ENCODE measurements around the gene PDCD5. TPM values are rescaled to one million over a fixed set of nuclear protein-coding genes. Genes with fewer than 3 reads are reported as not detected.
"Not testable (repeated sequence)": the region's sequence is repeated elsewhere in the genome, so short reads cannot be mapped to it uniquely, and the experiment has no call there.

PDCD5 gene, protein sequence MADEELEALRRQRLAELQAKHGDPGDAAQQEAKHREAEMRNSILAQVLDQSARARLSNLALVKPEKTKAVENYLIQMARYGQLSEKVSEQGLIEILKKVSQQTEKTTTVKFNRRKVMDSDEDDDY
- 10 to 100 TPM; 71.8 to 80.9 TPM for total RNA-seq

DNA sequence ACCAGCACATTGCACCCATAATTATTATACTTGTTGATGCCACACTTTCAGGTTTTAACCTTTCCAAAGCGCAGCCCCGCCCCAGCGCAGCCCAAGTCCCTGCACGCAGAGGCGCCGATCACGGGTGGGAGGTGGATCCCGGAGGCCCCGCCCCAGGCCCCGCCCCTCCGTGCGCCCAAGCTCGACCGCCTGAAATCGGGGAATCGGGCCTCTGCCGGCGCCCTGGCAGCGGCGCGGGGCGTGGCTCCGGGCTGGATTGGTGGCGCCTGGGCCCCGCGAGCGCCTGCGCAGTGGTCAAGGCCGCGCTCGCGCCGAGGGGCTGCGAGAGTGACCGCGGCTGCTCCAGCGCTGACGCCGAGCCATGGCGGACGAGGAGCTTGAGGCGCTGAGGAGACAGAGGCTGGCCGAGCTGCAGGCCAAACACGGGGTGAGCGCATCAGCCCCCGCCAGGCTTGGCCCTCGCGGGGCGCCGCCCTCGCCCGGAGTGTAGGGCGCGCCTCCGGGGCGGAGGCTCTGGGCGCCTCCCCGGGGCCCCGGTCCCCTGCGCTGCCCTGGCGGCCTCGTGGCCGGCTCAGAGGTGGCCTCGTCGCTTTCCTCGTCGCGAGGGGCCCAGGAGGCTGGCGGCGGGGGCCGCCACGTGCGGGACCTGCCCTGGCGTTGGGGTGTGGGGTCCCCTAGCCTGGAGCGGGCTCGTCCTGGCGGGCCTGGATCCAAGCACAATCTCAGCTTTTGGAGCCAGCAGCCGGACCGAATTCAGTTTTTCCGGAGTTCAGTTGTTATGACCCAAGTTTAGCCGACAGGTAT lies at the start of gene PDCD5:
Gene PDCD5 (plus strand): TSS at position 290 of the 804 bp plus-strand sequence. CDS start 72 bp downstream, at position 362.
- Mint-ChIP-seq H3K4me1 (ENCODE audit: low read depth in 2 of 2) (peaks cover 13 to 16% of the 10 kb centered on the region in 2 donors), H3K4me3 (peak within 1 kb of the TSS; percentile 96), H3K27ac (peak within 1 kb of the TSS; percentile 38 to 81), H3K27me3 (peaks cover 3 to 5% of the 10 kb centered on the region in 2 donors), H3K9me3 (no peaks in the 10 kb centered on the region), H3K36me3 (peaks cover 14% of the 10 kb centered on the region)
- ATAC-seq (peak; percentile 98 to 99), DNase-seq (ENCODE audit: low spot score) (peak; percentile 95)

DNA sequence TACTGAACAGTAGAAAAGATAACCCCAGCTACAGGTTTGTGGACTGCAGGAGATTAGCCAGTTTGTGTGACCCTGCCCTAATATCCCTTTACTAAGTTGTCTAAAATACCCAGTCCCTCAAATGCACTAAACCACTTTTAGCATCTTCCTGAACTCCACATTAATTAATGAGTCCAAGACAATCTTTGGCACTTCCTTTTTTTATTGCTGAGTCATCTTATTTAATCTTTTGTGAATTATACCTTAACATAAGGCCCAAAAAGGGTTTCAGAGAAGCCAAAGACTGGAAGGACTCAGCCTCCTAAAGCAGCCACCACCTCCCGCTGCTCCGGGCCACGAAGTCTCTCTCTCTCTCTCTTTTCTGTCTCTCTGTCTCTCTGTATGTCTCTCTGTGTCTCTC lies 48.8 kb upstream of the PDCD5 start:
- H3K27ac Mint-ChIP-seq = no peak overlapping the region
- ATAC-seq (no peak), DNase-seq (ENCODE audit: low spot score) (no peak)
- H3K36me3 Mint-ChIP-seq = no peaks in the 10 kb centered on the region
- no peaks in the 10 kb centered on the region for H3K27me3 Mint-ChIP-seq
- H3K4me3 Mint-ChIP-seq = no peak overlapping the region
- H3K4me1 Mint-ChIP-seq (ENCODE audit: low read depth in 2 of 2) = peaks cover 0 to 6% of the 10 kb centered on the region in 2 donors
- no peaks in the 10 kb centered on the region for H3K9me3 Mint-ChIP-seq

DNA sequence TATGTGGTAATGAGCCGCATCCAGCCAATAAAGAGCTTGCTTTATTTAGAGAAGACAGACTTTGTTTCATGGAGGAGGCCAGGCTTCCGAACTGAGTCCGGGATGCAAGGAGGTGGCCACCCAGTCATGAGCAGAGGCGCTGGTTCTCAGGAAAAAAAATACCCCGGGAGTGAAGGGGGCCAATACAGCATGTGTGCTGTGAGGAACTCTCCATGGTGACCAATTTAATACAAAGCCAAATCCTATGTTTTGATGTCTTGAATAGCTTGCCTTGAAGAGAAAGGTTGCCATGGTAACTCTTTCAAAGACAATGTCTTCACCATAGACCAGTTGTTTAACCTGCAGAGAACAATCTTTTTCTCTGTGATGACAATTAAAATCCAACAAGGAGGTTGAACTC lies 43.4 kb upstream of the PDCD5 start:
- Mint-ChIP-seq H3K4me3 (no peak overlapping the region), H3K27me3 (peaks cover 0 to 5% of the 10 kb centered on the region in 2 donors), H3K36me3 (peaks cover 8% of the 10 kb centered on the region), H3K9me3 (peaks cover 8% of the 10 kb centered on the region), H3K4me1 (ENCODE audit: low read depth in 2 of 2) (peaks cover 11 to 13% of the 10 kb centered on the region in 2 donors), H3K27ac (no peak overlapping the region)
- no peak for DNase-seq (ENCODE audit: low spot score)
- ATAC-seq = no peak

DNA sequence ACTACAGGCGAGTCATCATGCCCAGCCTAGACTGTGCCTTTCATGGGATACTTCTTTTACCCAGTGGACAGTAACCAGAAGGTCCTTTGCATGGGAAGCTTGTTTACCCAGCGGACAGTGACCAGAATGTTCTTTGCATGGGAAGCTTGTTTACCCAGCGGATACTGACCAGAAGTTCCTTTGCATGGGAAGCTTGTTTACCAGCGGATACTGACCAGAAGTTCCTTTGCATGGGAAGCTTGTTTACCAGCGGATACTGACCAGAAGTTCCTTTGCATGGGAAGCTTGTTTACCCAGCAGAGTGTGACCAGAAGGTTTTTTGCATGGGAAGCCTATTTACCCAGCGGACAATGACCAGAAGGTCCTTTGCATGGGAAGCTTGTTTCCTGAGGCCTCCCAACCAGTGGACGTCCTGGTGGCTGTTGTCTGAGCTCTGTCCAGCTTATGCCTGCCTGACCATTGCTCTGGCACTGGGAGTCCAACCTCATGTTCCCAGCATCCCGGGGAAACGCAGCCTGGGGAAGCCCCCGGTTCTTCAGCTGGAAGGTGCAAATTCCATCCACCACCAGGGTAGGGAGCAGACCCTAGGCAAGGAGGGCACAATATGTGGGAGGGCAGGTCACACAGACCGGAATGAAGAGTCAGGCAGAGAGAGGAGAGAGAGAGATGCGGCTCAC lies 41.6 kb upstream of the PDCD5 start:
- H3K27me3 Mint-ChIP-seq = peaks cover 0 to 5% of the 10 kb centered on the region in 2 donors
- H3K4me3 Mint-ChIP-seq = no peak overlapping the region
- H3K36me3 Mint-ChIP-seq = peaks cover 8% of the 10 kb centered on the region
- H3K27ac Mint-ChIP-seq = no peak overlapping the region
- no peak for DNase-seq (ENCODE audit: low spot score)
- peaks cover 10 to 11% of the 10 kb centered on the region in 2 donors for H3K4me1 Mint-ChIP-seq (ENCODE audit: low read depth in 2 of 2)
- no peak for ATAC-seq
- peaks cover 8% of the 10 kb centered on the region for H3K9me3 Mint-ChIP-seq

DNA sequence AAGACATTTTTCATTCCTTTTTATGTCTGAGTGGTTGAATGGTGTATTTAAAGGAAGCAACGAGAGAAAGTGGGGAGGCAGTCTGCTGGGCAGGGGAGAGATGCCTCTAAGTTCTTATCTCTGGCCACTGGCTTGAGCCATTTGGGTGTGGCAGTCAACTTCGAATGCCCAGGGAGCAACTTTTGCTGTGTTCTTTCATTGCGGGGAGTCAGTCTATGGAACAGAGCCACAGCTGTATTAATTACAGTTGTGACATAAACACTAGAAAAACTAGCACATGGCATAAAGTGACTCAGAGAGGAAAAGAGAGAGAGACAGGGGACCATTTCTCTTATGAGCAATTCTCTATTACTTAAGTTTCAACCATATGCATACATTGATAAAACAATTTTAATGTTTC lies 40.4 kb upstream of the PDCD5 start:
- no peak for ATAC-seq

DNA sequence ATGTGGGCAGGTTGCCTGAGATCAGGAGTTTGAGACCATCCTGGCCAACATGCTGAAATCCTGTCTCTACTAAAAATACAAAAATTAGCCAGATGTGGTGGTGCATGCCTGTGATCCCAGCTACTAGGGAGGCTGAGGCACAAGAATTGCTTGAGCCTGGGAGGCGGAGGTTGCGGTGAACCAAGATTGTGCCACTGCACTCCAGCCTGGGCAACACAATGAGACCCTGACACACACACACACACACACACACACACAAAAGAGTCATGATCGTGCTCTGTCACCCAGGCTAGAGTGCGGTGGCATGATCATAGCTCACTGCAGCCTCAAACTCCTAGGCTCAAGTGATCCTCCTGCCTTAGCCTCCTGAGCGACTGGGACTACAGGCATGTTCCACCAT lies 39.6 kb upstream of the PDCD5 start:
- not testable (repeated sequence) for H3K36me3 Mint-ChIP-seq; H3K27ac Mint-ChIP-seq; H3K9me3 Mint-ChIP-seq; H3K4me3 Mint-ChIP-seq; DNase-seq (ENCODE audit: low spot score); H3K27me3 Mint-ChIP-seq; ATAC-seq
- peaks cover 10 to 11% of the 10 kb centered on the region in 2 donors for H3K4me1 Mint-ChIP-seq (ENCODE audit: low read depth in 2 of 2)

More for the DNA sequence above, 40.4 kb upstream of the PDCD5 start:
- H3K27me3 Mint-ChIP-seq = peaks cover 0 to 5% of the 10 kb centered on the region in 2 donors
- H3K4me1 Mint-ChIP-seq (ENCODE audit: low read depth in 2 of 2) = peaks cover 10 to 11% of the 10 kb centered on the region in 2 donors
- peaks cover 8% of the 10 kb centered on the region for H3K9me3 Mint-ChIP-seq
- H3K4me3 Mint-ChIP-seq = no peak overlapping the region
- DNase-seq (ENCODE audit: low spot score) = no peak
- H3K36me3 Mint-ChIP-seq = peaks cover 8% of the 10 kb centered on the region
- no peak overlapping the region for H3K27ac Mint-ChIP-seq

DNA sequence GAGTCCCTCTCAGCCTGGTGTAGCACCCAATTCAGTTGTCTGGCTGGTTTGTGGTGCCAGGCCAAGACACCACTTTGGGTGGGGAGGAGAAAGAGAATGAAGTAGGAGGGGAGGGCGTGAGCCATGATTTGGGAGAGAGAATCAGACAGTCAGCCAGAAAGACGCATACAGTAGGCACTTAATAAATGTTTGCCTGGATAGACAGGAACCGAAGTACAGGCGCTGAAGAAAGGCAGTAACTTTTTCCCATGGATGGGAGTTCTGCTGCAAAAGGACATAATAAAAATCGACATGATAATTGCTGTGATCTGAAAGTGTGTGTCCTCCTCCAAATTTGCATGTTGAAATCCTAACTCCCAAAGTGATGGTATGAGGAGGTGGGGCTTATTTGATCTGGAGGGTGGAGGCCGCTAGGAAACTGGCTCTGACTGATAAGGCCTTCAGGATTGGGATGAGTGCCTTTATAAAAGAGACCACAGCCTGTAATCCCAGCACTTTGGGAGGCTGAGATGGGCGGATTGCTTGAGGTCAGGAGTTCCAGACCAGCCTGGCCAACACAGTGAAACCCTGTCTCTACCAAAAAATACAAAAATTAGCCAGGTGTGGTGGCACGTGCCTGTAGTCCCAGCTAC lies 38.4 kb upstream of the PDCD5 start:
- no peak for ATAC-seq
- H3K4me3 Mint-ChIP-seq = no peak overlapping the region

DNA sequence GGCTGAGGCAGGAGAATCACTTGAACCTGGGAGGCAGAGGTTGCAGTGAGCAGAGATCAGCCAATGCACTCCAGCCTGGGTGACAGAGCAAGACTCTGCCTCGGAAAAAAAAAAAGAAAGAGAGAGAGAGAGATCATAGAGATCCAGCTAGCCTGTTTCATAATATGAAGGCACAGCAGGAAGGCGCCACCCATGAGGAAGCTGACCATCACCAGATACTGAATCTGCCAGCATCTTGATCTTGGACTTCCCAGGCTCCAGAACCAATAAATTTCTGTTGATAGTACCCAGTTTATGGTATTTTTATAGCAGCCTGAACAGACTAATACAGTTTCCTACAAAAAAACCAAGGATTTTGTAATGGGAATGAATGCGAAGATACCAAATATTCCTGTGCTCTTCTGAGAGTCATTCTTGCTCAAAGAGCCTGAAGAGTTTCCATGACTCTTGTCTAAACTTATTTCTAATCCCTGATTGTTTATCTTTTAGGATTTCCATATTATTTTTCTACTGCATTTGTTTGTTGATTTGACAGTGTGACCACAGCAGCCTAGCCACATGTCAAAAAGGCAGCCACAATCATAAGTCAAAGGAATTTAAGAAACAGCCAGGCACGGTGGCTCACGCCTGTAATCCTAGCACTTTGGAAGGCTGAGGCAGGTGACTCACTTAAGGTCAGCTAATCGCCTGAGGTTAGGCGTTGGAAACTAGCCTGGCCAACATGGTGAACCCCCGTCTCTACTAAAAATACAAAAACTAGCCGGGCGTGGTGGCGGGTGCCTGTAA lies 37.7 kb upstream of the PDCD5 start:
- Mint-ChIP-seq H3K4me3 (no peak overlapping the region), H3K27ac (no peak overlapping the region), H3K27me3 (peaks cover 0 to 5% of the 10 kb centered on the region in 2 donors), H3K9me3 (peaks cover 5% of the 10 kb centered on the region), H3K4me1 (ENCODE audit: low read depth in 2 of 2) (peaks cover 6% of the 10 kb centered on the region in 2 donors), H3K36me3 (peaks cover 5% of the 10 kb centered on the region)
- no peak for DNase-seq (ENCODE audit: low spot score)
- ATAC-seq = no peak

More for the DNA sequence above, 38.4 kb upstream of the PDCD5 start:
- H3K27ac Mint-ChIP-seq = no peak overlapping the region
- DNase-seq (ENCODE audit: low spot score) = no peak
- H3K4me1 Mint-ChIP-seq (ENCODE audit: low read depth in 2 of 2) = peaks cover 10 to 11% of the 10 kb centered on the region in 2 donors
- peaks cover 8% of the 10 kb centered on the region for H3K36me3 Mint-ChIP-seq
- peaks cover 0 to 5% of the 10 kb centered on the region in 2 donors for H3K27me3 Mint-ChIP-seq
- H3K9me3 Mint-ChIP-seq = peaks cover 8% of the 10 kb centered on the region

DNA sequence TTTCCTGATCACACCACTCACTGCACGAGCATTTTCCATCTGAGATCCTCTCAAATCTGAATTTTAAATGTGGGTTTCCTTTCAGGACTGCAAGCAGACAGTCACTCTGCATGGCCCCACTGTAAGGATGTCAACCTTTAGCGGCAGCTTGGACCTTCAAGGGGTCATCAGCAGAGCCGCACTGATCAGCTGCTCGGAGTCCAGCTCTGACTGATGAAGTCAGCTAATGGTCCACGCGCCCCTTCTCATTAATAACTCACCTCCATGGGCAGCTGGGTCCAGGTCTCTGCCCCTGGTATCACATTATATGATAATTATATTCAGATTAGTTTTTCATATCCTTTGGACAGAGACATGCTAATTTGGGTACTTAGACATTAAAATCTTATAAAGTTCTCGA lies 36.1 kb upstream of the PDCD5 start:
- H3K4me1 Mint-ChIP-seq (ENCODE audit: low read depth in 2 of 2) = no peaks in the 10 kb centered on the region
- H3K9me3 Mint-ChIP-seq = no peaks in the 10 kb centered on the region
- H3K4me3 Mint-ChIP-seq = no peak overlapping the region
- H3K27me3 Mint-ChIP-seq = peaks cover 0 to 5% of the 10 kb centered on the region in 2 donors
- no peak overlapping the region for H3K27ac Mint-ChIP-seq
- no peaks in the 10 kb centered on the region for H3K36me3 Mint-ChIP-seq
- ATAC-seq (no peak), DNase-seq (ENCODE audit: low spot score) (no peak)

DNA sequence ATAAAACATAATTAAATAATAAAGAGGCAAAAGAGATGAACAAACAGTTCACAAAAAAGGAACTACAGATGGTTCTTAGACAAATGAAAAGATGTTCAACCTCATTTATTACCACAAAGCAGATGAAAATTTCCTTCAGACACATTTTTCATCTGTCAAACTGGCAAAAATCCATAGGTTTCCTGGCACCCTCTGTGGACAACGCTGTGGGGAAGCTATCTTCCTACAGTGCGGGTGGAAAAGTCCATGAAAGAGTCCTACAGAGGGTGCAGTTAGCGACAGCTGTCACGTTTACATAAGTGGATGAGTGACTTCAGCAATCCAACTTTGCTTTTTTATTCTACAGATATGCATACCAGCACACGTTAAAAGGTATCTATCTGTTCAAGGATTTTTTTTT lies 30.3 kb upstream of the PDCD5 start:
- H3K4me3 Mint-ChIP-seq = no peak overlapping the region
- no peak for DNase-seq (ENCODE audit: low spot score)
- no peaks in the 10 kb centered on the region for H3K36me3 Mint-ChIP-seq
- H3K27ac Mint-ChIP-seq = no peak overlapping the region
- no peaks in the 10 kb centered on the region for H3K9me3 Mint-ChIP-seq
- no peaks in the 10 kb centered on the region for H3K4me1 Mint-ChIP-seq (ENCODE audit: low read depth in 2 of 2)
- H3K27me3 Mint-ChIP-seq = no peaks in the 10 kb centered on the region
- no peak for ATAC-seq

DNA sequence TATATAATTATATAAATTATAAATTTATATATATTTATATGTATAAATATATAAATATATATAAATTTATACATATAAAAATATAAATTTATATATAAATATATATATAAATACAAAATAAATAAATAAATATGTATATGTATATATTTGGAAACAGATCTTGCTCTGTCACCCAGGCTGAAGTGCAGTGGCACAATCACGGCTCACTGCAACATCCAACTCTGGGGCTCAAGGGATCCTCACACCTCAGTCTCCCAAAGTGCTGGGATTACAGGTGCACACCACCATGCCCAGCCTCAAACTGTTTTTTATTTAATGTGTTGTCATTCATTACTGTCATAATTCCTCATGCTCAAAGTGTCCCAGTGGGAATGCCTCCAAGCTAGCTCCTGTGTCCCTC lies 25.2 kb upstream of the PDCD5 start:
- Mint-ChIP-seq H3K27ac (no peak overlapping the region), H3K4me3 (no peak overlapping the region), H3K9me3 (no peaks in the 10 kb centered on the region), H3K27me3 (no peaks in the 10 kb centered on the region), H3K4me1 (ENCODE audit: low read depth in 2 of 2) (no peaks in the 10 kb centered on the region), H3K36me3 (no peaks in the 10 kb centered on the region)
- DNase-seq (ENCODE audit: low spot score) (no peak), ATAC-seq (no peak)

DNA sequence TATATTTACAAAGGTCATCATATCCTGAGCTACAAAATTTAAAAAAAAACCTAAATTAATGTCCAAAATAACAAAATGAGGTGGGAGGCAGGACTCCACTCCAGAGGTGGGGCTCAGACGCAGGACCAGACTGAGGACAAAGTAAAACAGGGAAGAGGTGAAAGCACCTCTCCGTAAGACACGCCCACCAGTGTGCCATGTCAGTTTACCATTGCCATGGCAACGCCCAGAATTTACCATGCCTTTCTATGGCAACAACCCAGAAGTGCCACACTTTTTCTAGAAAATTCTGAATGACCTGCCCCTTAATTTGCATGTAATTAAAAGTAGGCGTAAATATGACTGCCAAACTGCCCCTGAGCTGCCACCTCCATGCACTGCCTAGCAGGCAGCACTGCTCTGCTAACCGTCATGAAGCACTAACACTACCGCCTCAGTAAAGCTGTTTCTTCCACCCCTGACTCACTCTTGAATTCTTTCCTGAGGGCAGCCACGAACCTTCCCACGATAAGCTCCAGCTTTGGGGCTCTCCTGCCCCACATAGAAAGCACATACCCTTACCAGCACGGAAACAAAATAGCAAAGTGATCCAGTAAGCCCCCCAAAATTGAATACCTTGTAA lies 22.3 kb upstream of the PDCD5 start:
- Mint-ChIP-seq H3K36me3 (no peaks in the 10 kb centered on the region), H3K9me3 (no peaks in the 10 kb centered on the region), H3K4me3 (no peak overlapping the region), H3K4me1 (ENCODE audit: low read depth in 2 of 2) (no peaks in the 10 kb centered on the region), H3K27me3 (no peaks in the 10 kb centered on the region), H3K27ac (no peak overlapping the region)
- DNase-seq (ENCODE audit: low spot score) = no peak
- no peak for ATAC-seq

DNA sequence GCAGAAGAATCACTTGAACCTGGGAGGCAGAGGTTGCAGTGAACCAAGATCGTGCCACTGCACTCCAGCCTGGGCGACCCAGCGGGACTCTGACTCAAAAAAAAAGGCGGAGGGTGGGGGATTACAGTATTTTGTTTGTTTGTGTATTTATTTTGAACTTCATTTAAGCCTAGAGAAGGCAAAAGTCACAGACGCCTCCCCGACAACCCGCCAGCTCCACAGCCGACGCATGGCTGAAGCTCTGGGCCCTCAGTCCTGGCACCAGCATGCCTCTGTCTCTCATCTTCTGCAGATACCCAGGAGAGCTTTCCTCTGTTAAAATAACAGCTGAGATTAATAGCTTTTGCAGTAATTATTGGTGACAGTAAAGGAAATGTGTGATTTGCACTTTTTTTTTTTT lies 17.2 kb upstream of the PDCD5 start:
- Mint-ChIP-seq H3K27me3 (no peaks in the 10 kb centered on the region), H3K4me1 (ENCODE audit: low read depth in 2 of 2) (no peaks in the 10 kb centered on the region), H3K36me3 (no peaks in the 10 kb centered on the region), H3K4me3 (no peak overlapping the region), H3K27ac (no peak overlapping the region), H3K9me3 (no peaks in the 10 kb centered on the region)
- DNase-seq (ENCODE audit: low spot score) (no peak), ATAC-seq (no peak)

Data from natural killer cell treated with Interleukin-12 subunit alpha and Interleukin-12 subunit beta and Interleukin-15 and Interleukin-18, amount 100 ng/mL, for 72 hours (primary cell).